ENCODE data around the gene TM9SF4. TPM values are rescaled to one million over a fixed set of nuclear protein-coding genes. Genes with fewer than 3 reads are reported as not detected.
"Not testable (repeated sequence)": the region's sequence is repeated elsewhere in the genome, so short reads cannot be mapped to it uniquely, and the experiment has no call there.

Gene TM9SF4
- polyA plus RNA-seq, 1 experiment: 75.6 TPM

DNA sequence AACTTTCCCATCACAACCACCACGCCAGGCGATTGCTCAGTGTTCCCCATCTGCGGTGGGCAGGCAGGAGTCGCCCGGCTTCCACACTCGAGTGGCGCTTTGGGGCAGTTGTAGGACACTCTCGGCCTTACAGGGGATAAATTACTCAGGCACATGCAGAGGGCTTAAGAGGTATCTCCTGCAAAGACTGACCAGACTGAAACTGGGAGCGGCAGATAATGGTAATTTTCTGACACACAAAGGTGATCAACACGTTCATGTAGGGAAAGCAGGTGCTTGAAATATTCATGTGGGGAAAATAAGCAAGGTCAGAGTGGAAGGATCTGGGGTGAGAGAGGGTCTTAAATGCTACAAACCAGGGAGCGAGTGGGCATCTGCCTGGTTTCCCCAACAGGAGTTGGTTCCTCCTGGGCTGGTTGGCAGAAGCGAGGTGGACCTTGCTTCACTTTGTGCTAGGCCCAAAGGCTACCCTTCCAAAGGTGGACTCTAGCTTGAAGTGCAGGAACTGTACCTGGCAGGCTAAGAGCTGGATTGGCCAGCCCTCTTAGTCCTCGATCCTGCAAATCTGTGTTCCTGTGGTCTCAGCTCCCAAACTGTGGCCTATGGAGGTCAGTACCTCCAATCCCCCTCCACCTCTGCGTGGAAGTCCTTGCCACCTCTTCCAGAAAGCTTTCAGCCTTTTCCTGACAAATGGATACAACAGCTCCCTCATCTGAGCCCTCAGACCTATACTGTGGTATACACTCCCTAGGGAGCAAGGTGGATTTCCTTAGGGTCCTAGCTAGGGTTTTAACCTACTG lies 81.3 kb downstream of the TM9SF4 start:
- no peak for DNase-seq (ENCODE audit: low read depth, low spot score)
- Histone ChIP-seq H3K27ac (ENCODE audit: low read depth, low read length) (peak overlapping the region; percentile 11), H3K27me3 (ENCODE audit: control insufficient read depth, insufficient read depth, low read length) (no peaks in the 10 kb centered on the region), H3K9me3 (ENCODE audit: control insufficient read depth, insufficient read depth, low read length) (no peaks in the 10 kb centered on the region), H3K4me3 (ENCODE audit: low read depth, low read length) (peak overlapping the region; percentile 60)
- TF ChIP-seq, protein P1, sequence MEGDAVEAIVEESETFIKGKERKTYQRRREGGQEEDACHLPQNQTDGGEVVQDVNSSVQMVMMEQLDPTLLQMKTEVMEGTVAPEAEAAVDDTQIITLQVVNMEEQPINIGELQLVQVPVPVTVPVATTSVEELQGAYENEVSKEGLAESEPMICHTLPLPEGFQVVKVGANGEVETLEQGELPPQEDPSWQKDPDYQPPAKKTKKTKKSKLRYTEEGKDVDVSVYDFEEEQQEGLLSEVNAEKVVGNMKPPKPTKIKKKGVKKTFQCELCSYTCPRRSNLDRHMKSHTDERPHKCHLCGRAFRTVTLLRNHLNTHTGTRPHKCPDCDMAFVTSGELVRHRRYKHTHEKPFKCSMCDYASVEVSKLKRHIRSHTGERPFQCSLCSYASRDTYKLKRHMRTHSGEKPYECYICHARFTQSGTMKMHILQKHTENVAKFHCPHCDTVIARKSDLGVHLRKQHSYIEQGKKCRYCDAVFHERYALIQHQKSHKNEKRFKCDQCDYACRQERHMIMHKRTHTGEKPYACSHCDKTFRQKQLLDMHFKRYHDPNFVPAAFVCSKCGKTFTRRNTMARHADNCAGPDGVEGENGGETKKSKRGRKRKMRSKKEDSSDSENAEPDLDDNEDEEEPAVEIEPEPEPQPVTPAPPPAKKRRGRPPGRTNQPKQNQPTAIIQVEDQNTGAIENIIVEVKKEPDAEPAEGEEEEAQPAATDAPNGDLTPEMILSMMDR (IDR thresholded peaks at IDR 0.05; ENCODE audit: low read depth, low read length): no peak
- CTCF ChIA-PET: no interaction called here
- POLR2A ChIA-PET: no interaction called here

DNA sequence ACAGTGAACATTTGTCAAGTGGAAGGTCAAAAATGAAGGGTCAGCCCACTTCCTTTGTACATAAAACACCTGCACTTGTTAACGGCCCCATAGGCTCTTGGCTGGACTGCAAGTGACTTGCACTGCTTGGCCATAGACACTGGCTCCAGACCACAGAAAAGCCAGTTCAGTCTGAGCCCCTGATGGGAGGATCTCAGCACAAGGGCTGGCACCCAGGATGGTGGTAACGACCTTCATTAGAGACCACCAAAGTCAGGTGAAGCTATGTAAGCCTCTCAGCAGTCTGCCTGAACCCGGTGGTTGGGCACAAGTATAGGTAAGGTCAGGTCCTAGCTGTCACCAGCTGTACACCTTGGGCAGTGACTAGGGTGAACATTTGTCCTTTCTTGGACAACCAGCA lies 81.9 kb downstream of the TM9SF4 start:
- CTCF ChIA-PET: no interaction called here
- DNase-seq (ENCODE audit: low read depth, low spot score): no peak
- TF ChIP-seq, protein P1 (IDR thresholded peaks at IDR 0.05; ENCODE audit: low read depth, low read length): no peak
- POLR2A ChIA-PET: no interaction called here
- Histone ChIP-seq H3K27ac (ENCODE audit: low read depth, low read length) (peak overlapping the region; percentile 21), H3K9me3 (ENCODE audit: control insufficient read depth, insufficient read depth, low read length) (no peaks in the 10 kb centered on the region), H3K4me3 (ENCODE audit: low read depth, low read length) (no peak overlapping the region), H3K27me3 (ENCODE audit: control insufficient read depth, insufficient read depth, low read length) (no peaks in the 10 kb centered on the region)

DNA sequence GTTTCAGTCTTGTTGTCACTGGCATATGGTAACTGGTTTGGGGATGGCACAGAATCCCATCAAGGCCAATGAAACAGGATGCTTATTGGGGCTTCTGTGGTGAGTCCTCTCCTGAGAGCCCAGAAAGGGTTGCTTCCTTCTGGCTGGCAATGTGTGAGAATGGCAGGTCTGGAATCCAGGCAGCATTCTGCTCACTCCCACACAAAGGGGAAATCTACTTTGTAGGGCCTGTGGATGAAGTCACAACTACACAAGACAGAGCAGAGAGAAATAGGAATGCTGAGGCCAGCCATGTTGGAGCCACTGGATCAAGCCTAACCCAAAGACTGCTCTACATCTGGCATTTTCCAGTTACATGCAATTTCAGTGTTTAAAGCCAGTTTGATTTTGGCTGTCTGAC lies 82.4 kb downstream of the TM9SF4 start:
- DNase-seq (ENCODE audit: low read depth, low spot score): no peak
- TF ChIP-seq, protein P1 (IDR thresholded peaks at IDR 0.05; ENCODE audit: low read depth, low read length): no peak
- no peak overlapping the region for H3K4me3 ChIP-seq (ENCODE audit: low read depth, low read length)
- H3K9me3 ChIP-seq (ENCODE audit: control insufficient read depth, insufficient read depth, low read length): no peaks in the 10 kb centered on the region
- no peaks in the 10 kb centered on the region for H3K27me3 ChIP-seq (ENCODE audit: control insufficient read depth, insufficient read depth, low read length)
- peak overlapping the region; percentile 21 for H3K27ac ChIP-seq (ENCODE audit: low read depth, low read length)
- ChIA-PET CTCF (no interaction called here), POLR2A (no interaction called here)

DNA sequence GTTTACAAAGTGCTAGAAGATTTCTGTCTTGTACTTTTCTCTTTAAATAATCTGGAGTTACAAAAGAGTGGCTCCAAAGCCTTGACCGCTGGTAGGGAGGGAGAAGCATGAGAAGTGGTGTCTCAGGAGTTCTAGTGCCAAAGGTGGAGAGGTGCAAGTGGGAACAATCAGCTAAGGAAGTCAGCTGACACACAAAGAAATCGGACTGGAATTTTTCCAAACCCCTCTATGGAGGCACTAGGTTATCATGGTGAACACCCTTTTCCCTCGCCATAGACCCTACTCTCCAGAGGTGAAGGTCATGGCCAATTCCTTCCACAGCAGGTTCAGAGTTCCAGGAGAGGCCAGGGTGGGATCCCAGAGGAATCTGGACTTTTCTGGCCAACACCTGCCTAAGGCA lies 83.2 kb downstream of the TM9SF4 start:
- Histone ChIP-seq H3K27me3 (ENCODE audit: control insufficient read depth, insufficient read depth, low read length) (no peaks in the 10 kb centered on the region), H3K4me3 (ENCODE audit: low read depth, low read length) (no peak overlapping the region), H3K27ac (ENCODE audit: low read depth, low read length) (no peak overlapping the region), H3K9me3 (ENCODE audit: control insufficient read depth, insufficient read depth, low read length) (no peaks in the 10 kb centered on the region)
- POLR2A ChIA-PET: no interaction called here
- TF ChIP-seq, protein P1 (IDR thresholded peaks at IDR 0.05; ENCODE audit: low read depth, low read length): no peak
- CTCF ChIA-PET: no interaction called here
- no peak for DNase-seq (ENCODE audit: low read depth, low spot score)

DNA sequence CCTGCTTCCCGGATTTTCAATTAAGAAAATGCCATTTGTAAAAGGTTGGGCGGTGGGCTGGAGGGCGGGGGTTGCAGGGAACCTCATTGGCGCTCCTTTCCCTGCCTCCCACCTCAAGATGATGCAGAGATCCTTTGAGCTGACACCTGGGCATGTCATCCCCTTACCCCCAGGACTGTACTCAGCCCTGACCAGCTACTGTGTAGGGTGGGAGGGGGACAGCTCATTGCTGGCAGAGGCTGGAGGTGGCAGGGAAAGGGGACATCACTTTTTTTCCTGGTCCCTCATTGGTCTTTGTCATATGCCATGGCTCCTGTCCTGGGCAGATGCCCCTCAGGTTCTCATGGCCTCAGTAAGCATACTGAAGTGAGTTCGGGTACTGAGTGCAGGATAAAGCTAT lies 83.8 kb downstream of the TM9SF4 start:
- POLR2A ChIA-PET; H3K9me3 ChIP-seq (ENCODE audit: control insufficient read depth, insufficient read depth, low read length); CTCF ChIA-PET; H3K27me3 ChIP-seq (ENCODE audit: control insufficient read depth, insufficient read depth, low read length); H3K27ac ChIP-seq (ENCODE audit: low read depth, low read length); DNase-seq (ENCODE audit: low read depth, low spot score); H3K4me3 ChIP-seq (ENCODE audit: low read depth, low read length): not testable (repeated sequence)
